A549 (cell line): ENCODE measurements around the gene NKD1. TPM values are rescaled to one million over a fixed set of nuclear protein-coding genes. Genes with fewer than 3 reads are reported as not detected.
A peak's percentile ranks its signal among the peaks of the same experiment; 100 is the strongest.

Experiments
- ATAC-seq, 2 experiments: fragments of 200-7000 bp in 1 of 2; fragments of >200 bp in 1 of 2; cut with Nextera tagmentation in 1 of 2; cut with Tn5 transposase in 1 of 2; 3 replicates each; pipeline versions ENCODE4 v1.8.0 to v1.9.1; 2018 to 2020; ENCODE audit warnings: mild to moderate bottlenecking in 1 of 2, moderate library complexity in 1 of 2
- CTCF ChIA-PET: fragments of 300-600 bp; sonication (Branson Sonifier 250); formaldehyde crosslinking; extraction: SDS; loops from one replicate; lab custom pipeline; 2021; ENCODE audit warnings: antibody characterized with exemption, inconsistent platforms; lab: Yijun Ruan, JAX
- POLR2A ChIA-PET: fragments of 350-600 bp; formaldehyde crosslinking; extraction: SDS; loops from one replicate; lab custom pipeline; 2021; ENCODE audit warnings: antibody characterized with exemption, inconsistent platforms; lab: Yijun Ruan, JAX
- DNase-seq, 2 experiments: peaks; one replicate each; pipeline versions ENCODE4 v3.0.0 to v3.0.0-alpha.2; 2011 to 2016; ENCODE audit warnings: low read depth in 1 of 2, low spot score in 1 of 2
- FAIRE-seq: peaks from 2 replicates; lab custom pipeline; 2011; peaks lifted over from hg19 to GRCh38; lab: Jason Lieb, UNC
- H3K27ac ChIP-seq, 2 experiments: fragments of >200 bp; sonication (Bioruptor Twin); formaldehyde crosslinking; 3 replicates each; pipeline ENCODE4 v1.5.1; 2016 to 2017
- H3K4me1 ChIP-seq: fragments of >200 bp; sonication (Bioruptor Twin); formaldehyde crosslinking; 3 replicates; pipeline ENCODE4 v1.6.1; 2016
- H3K4me2 ChIP-seq: fragments of >200 bp; sonication (Bioruptor Twin); formaldehyde crosslinking; 3 replicates; pipeline ENCODE4 v1.6.1; 2016
- H3K4me3 ChIP-seq: fragments of >200 bp; sonication (Bioruptor Twin); formaldehyde crosslinking; 3 replicates; pipeline ENCODE4 v1.5.1; 2016
- H3K9me3 ChIP-seq: fragments of >200 bp; sonication (Bioruptor Twin); formaldehyde crosslinking; 3 replicates; pipeline ENCODE4 v1.6.1; 2016
- ATOH8 ChIP-seq: fragments of 250-450 bp; sonication (Bioruptor Pico); IDR thresholded peaks from 2 replicates; pipeline ENCODE4 v1.5.0; 2020; ENCODE audit warnings: low read depth, mild to moderate bottlenecking, moderate library complexity
- CBX8 ChIP-seq: fragments of 200-600 bp; sonication (generic); IDR thresholded peaks from 2 replicates; pipeline ENCODE4 v1.6.1; 2016
- CEBPB ChIP-seq, 2 experiments: fragments of >200 bp in 1 of 2; sonication (Bioruptor Twin) in 1 of 2; formaldehyde crosslinking in 1 of 2; IDR thresholded peaks; 2 replicates each; pipeline ENCODE4 v1.6.1; 2012 to 2016
- EP300 ChIP-seq, 2 experiments: fragments of >200 bp; sonication (Bioruptor Twin); formaldehyde crosslinking; IDR thresholded peaks; 2 replicates in 1 of 2; 3 replicates in 1 of 2; pipeline ENCODE4 v1.6.1; 2016 to 2017
- ESRRA ChIP-seq: fragments of 150-350 bp; IDR thresholded peaks from 2 replicates; pipeline ENCODE4 v1.6.1; 2014; ENCODE audit warnings: mild to moderate bottlenecking, low read length, borderline replicate concordance
- HEYL ChIP-seq: fragments of 250-450 bp; sonication (Bioruptor Pico); IDR thresholded peaks from 2 replicates; pipeline ENCODE4 v1.8.0; 2021; ENCODE audit warnings: mild to moderate bottlenecking, moderate library complexity
- JUN ChIP-seq, 2 experiments: fragments of >200 bp; sonication (Bioruptor Twin); formaldehyde crosslinking; IDR thresholded peaks; 2 replicates in 1 of 2; 3 replicates in 1 of 2; pipeline ENCODE4 v1.6.1; 2016 to 2017
- JUNB ChIP-seq: fragments of >200 bp; sonication (Bioruptor Twin); formaldehyde crosslinking; IDR thresholded peaks from 2 replicates; pipeline ENCODE4 v1.6.1; 2016
- KDM1A ChIP-seq: fragments of 200-600 bp; sonication (generic); IDR thresholded peaks from 2 replicates; pipeline ENCODE4 v1.6.1; 2016; ENCODE audit warnings: low read depth, mild to moderate bottlenecking
- MAZ ChIP-seq: fragments of 150-350 bp; IDR thresholded peaks from 2 replicates; pipeline ENCODE4 v1.6.1; 2014; ENCODE audit warnings: antibody characterized with exemption, low read depth, low read length, borderline replicate concordance
- NFE2L2 ChIP-seq: fragments of 150-350 bp; conservative IDR thresholded peaks from 2 replicates; pipeline ENCODE4 v1.6.1; 2014; ENCODE audit warnings: low read length
- NPAS2 ChIP-seq: fragments of 250-450 bp; sonication (Bioruptor Pico); IDR thresholded peaks from 2 replicates; pipeline ENCODE4 v1.8.0; 2022; ENCODE audit warnings: mild to moderate bottlenecking, moderate library complexity, borderline replicate concordance
- PHF8 ChIP-seq: fragments of 200-600 bp; sonication (generic); IDR thresholded peaks from 2 replicates; pipeline ENCODE4 v1.6.1; 2016; ENCODE audit warnings: low read depth, mild to moderate bottlenecking, antibody characterized with exemption, moderate library complexity, borderline replicate concordance
- POLR2A ChIP-seq: IDR thresholded peaks from 2 replicates; pipeline ENCODE4 v1.6.1; 2012; ENCODE audit warnings: mild to moderate bottlenecking, low read length
- REST ChIP-seq: fragments of 200-600 bp; sonication (generic); IDR thresholded peaks from 2 replicates; pipeline ENCODE4 v1.6.1; 2016; ENCODE audit warnings: antibody characterized with exemption, mild to moderate bottlenecking, moderate library complexity
- RFX5 ChIP-seq: fragments of 450-650 bp; IDR thresholded peaks from 2 replicates; pipeline ENCODE4 v1.7.1; 2014; ENCODE audit warnings: antibody characterized with exemption, mild to moderate bottlenecking, moderate library complexity
- RNF2 ChIP-seq: fragments of 200-600 bp; sonication (generic); IDR thresholded peaks from 2 replicates; pipeline ENCODE4 v1.6.1; 2016; ENCODE audit warnings: low read depth, mild to moderate bottlenecking, antibody characterized with exemption, moderate library complexity, borderline replicate concordance
- TP53 ChIP-seq: fragments of 250-450 bp; sonication (Bioruptor Pico); IDR thresholded peaks from 2 replicates; pipeline ENCODE4 v1.5.0; 2021; ENCODE audit warnings: mild to moderate bottlenecking, moderate library complexity
- ZNF302 ChIP-seq: fragments of 250-450 bp; sonication (Bioruptor Pico); IDR thresholded peaks from 2 replicates; pipeline ENCODE4 v1.9.0; 2021; ENCODE audit warnings: inconsistent platforms, mild to moderate bottlenecking, moderate library complexity
- WGBS: methylation state at CpG from one replicate; pipeline ENCODE4 v1.1.6; 2017; ENCODE audit errors: missing lambda C conversion rate; 5-methylcytosine and 5-hydroxymethylcytosine counted together
- polyA plus RNA-seq, 4 experiments: library from polyadenylated mRNA; depleted of rRNA in 3 of 4; stranded (reverse); fragments of >200 nt; fragmentation: RNase III in 1 of 4; extraction: RNeasy Plus Mini Kit Qiagen cat#74134 plus additional on column Dnase treatment in 1 of 4; gene quantifications; 2 replicates in 3 of 4; 3 replicates in 1 of 4; pipeline ENCODE4 v1.2.3, GENCODE V29; 2011 to 2017

Gene NKD1
- polyA plus RNA-seq, 2 of the 4 experiments (the other 2 are of a cell fraction), result 0.10 to 0.19 TPM

DNA sequence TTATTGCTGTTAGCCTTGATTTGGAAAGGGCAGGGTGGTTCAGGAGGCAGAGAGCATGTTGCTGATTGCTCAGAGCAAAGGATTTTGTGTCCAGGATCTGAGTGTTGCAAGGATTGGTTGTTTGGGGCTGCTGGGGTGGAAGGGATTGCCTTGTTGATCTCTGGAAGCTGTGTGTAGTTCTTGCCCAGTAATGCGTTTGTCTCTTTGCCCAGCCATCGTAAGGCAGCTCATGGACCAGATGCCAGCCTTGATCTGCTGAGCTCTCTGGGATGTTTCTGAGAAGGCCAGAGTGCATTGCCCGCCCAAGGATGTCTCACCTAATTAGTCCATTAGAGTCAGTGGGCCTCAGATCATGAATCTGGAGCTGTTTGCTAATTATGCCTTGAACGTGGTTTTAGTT is 33.6 kb downstream of the NKD1 start (continued):
- no peak for TF ChIP-seq ZNF302
- TF ChIP-seq, all 56 proteins: peak for 0

GRCh38 chr16:50583211-50583610 is 35.0 kb downstream of the NKD1 start:
- no peak for TF ChIP-seq ATOH8 (CRISPR knock-in tag)
- no peak for TF ChIP-seq HEYL (CRISPR knock-in tag)
- TF ChIP-seq MAZ, result no peak
- no peak for TF ChIP-seq ESRRA
- TF ChIP-seq JUNB, result no peak
- no peak for TF ChIP-seq CEBPB (IDR thresholded peaks at IDR 0.05)
- no peak for TF ChIP-seq PHF8
- no peak for TF ChIP-seq KDM1A
- TF ChIP-seq NPAS2 (CRISPR knock-in tag), result no peak
- TF ChIP-seq JUN (IDR thresholded peaks at IDR 0.05), result no peak
- TF ChIP-seq TP53 (CRISPR knock-in tag), result no peak
- no peak for TF ChIP-seq POLR2A
- no peak for TF ChIP-seq NFE2L2
- TF ChIP-seq RNF2, result no peak
- no peak for TF ChIP-seq CBX8
- TF ChIP-seq RFX5, result no peak
- no peak for TF ChIP-seq REST
- TF ChIP-seq EP300 (IDR thresholded peaks at IDR 0.05), result no peak
- Histone ChIP-seq H3K4me2 (no peak overlapping the region), H3K27ac (no peak overlapping the region), H3K4me1 (no peaks in the 10 kb centered on the region), H3K4me3 (no peak overlapping the region), H3K9me3 (no peaks in the 10 kb centered on the region)
- FAIRE-seq, result no peak
- ATAC-seq, result no peak
- ChIA-PET POLR2A (no interaction called here), CTCF (interaction anchor here (0.9 kb wide), 1 partner anchor 9 kb away, joined by 4 read pairs; no protein-coding TSS in a partner anchor)
- no peak for DNase-seq
- WGBS, result 46% methylated on average over 3 of the region's 3 CpGs

DNA sequence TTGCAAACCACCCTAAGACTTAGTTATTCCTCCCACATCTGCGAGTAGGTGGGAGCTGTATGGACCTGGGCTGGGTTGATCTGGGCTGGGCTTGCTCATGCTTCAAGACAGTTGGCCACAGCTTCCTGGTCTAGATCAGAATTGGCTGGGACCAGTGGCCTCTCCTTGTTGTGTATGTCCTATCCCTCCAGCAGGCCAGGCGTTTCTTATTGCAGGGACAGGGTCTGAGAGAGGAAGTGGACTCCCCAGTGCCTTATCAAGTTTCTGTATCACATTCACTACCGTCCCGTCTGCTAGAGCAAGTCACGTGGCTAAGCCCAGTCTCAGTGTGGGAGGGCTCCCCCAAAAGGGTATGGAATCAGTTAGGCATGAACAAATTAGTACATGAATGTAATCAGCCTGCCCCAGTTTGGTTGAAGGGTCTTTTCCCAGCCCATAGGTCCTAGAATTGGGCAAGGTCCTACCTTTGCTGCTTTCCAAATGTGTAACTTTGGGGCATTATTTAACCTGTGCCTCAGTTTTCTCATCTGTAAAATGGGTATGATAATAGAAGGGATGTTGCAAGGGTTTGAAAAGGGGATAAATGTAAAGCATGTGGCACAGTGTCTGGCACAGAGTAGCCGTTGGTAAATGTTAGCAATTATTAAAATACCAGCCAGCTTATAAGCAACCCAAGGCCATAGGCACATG is 36.0 kb downstream of the NKD1 start:
- H3K4me3 ChIP-seq, result no peak overlapping the region
- H3K27ac ChIP-seq, result no peak overlapping the region
- POLR2A ChIA-PET, result no interaction called here
- 38% methylated on average over 6 of the region's 6 CpGs for WGBS
- no peak overlapping the region for H3K4me2 ChIP-seq
- no peaks in the 10 kb centered on the region for H3K4me1 ChIP-seq
- no peak for ATAC-seq
- CTCF ChIA-PET, result no interaction called here
- TF ChIP-seq NPAS2 (CRISPR knock-in tag), result no peak
- TF ChIP-seq KDM1A, result 0 out of 2 replicates have a peak, but pooled peaks have one; percentile 28
- TF ChIP-seq, all 56 proteins: peak for 1
- DNase-seq, result no peak
- H3K9me3 ChIP-seq, result no peaks in the 10 kb centered on the region
- FAIRE-seq, result no peak
